Hematopoietic multipotent progenitor cell treated with erythropoietin and hydrocortisone succinate and interleukin-3 and kit ligand, for 15 days (in vitro differentiated cells): ENCODE measurements around the gene TEKT1.
"Not testable (repeated sequence)": the region's sequence is repeated elsewhere in the genome, so short reads cannot be mapped to it uniquely, and the experiment has no call there.

Source experiments
- DNase-seq: peaks from one replicate; pipeline ENCODE4 v3.0.0-alpha.2; 2015; ENCODE audit warnings: low spot score

Gene TEKT1

GRCh38 chr17:6815775-6816174, 15.8 kb downstream of the TEKT1 start:
- no peak for DNase-seq

- no peak for DNase-seq
These were observed 19.2 kb downstream of the TEKT1 start for GRCh38 chr17:6812295-6812694.

- DNase-seq, result no peak
These were observed 20.0 kb downstream of the TEKT1 start for GRCh38 chr17:6811510-6811909.

GRCh38 chr17:6800422-6801027, 31.0 kb downstream of the TEKT1 start:
- DNase-seq, result no peak

DNA sequence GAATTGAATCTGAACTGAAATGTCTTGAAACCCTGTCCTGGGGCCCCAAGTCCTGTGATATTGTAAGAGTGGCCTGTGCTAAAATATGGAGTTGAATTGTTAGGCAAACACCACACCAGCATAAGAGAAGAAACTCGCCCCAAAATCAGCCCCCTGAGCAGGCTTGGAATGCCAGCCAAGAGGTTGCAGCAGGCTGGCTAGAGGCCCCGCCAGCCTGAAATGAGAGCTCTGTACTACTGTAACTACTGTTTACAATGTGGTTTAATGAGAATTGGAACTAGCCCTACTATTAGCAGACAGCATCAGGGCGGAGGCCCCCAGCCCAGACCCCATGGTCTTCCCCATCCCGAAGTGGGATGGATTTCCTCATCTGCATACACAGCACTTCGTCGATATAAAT, 31.8 kb downstream of the TEKT1 start:
- DNase-seq, result no peak

GRCh38 chr17:6797718-6798351, 33.7 kb downstream of the TEKT1 start:
- DNase-seq, result no peak

- no peak for DNase-seq
These were observed 34.5 kb downstream of the TEKT1 start for GRCh38 chr17:6796887-6797490.

- DNase-seq, result no peak
These were observed 35.3 kb downstream of the TEKT1 start for GRCh38 chr17:6796017-6796886.

- no peak for DNase-seq
These were observed 37.6 kb downstream of the TEKT1 start for GRCh38 chr17:6793748-6794493.

DNA sequence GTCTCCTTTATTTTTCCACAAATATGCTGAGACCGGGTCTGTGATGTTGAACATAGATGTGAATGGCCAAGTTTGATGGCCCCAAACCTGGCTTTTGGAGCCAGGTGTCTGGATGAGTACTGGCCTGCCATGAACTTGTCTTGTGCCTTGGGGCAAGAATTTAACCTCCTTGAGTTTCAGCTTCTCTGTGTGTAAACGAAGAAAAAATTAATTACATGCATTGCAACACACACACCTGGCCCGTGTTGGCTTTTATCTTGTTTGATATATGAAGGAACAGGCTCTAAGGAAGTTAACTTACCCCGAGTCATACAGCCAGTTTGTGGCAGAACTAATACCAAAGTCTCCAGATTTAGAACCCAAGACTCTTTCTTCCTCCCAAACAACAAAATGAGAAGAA, 42.4 kb downstream of the TEKT1 start:
- DNase-seq, result no peak

DNA sequence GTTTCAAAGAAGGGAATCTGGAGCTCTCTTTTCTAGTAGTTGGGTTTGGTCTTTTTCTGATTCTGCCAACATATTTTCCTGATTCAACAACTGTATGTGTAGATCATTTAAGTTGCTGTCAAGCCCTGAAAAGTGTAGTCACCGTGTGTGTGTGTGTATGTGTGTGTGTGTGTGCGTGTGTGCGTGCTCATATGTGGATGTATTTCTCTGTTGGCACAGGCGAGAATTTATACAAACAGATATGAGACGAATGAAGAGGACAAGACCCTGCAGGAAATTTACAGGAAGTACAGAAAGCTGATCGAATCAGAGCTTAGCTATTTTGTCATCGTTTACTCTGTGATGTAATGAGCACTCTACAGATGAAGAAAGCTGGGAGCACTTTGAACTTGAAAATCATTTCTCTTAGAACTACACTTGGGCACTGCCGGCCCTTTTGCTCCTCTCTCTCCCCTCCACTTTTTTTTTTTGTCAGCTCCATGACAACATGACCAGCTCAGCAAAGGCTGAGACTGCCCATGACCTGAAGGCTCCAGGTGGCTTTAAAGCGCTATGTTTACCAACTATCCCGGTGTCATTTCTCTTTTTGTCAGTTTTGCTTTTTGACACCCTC, 44.3 kb downstream of the TEKT1 start:
- DNase-seq, result no peak

DNA sequence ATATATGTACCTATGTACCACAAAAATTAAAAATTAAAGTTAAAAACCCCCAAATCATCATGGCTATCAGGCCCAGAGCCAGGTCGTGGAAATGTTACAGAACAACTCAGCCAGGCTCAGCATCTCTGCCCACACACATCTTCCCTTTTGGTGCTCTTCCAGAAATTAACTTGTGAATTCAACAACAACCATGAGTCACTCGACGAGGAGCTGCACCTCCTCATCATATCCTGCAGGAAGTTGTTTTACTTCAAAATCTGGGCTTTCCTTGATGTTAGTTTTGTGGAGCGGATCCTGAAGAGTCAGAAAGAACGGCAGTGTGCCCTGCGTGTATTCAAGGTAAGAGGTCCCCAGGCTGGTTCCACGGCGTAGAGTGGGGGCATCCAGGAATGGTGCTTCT, 44.9 kb downstream of the TEKT1 start:
- no peak for DNase-seq

GRCh38 chr17:6782244-6782643, 49.3 kb downstream of the TEKT1 start:
- DNase-seq, result no peak

GRCh38 chr17:6780886-6781285, 50.6 kb downstream of the TEKT1 start:
- DNase-seq, result no peak

GRCh38 chr17:6780001-6780400, 51.5 kb downstream of the TEKT1 start:
- DNase-seq, result no peak

GRCh38 chr17:6779411-6779810, 52.1 kb downstream of the TEKT1 start:
- no peak for DNase-seq

DNA sequence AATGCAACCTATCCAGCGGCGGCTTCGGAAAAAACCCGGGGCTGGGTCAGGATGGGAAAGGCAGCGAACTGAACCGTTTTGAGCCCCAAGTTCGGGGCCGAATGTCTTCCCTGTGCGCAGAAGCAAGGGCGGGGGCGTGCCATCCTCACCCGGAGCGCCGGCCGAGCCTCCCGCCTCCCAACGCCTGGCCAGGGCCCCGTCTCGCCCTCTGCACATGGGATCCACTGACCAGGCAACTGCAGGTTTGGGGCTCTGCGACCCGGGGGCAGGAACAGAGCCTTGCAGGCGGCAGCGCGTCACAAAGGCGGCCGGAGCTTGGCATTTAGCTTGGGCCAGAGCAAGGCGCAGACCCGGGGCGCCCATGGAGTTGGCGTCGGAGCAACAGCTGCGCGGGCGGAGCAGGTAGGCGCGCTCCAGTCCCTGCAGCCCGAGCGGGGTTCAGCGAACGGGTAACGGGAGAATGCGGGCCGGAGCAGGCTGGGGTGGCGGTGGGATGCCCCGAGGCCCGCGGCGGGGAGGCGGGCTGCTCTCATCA, 55.6 kb downstream of the TEKT1 start, which contains the start of gene FBXO39:
FBXO39 (plus strand) TSS at position 345 of the 535 bp plus-strand sequence. CDS start 3,654 bp downstream, outside the sequence.
- no peak for DNase-seq

DNA sequence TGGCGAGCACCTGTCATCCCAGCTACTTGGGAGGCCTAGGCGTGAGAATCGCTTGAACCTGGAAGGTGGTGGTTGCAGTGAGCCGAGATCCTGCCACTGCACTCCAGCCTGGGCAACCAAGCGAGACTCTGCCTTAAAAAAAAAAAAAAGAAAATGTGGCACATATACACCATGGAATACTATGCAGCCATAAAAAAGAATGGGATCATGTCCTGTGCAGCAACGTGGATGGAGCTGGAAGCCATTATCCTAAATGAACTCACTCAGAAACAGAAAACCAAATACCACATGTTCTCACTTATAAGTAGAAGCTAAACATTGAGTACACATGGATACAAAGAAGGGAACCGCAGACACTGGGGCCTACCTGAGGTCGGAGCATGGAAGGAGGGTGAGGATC, 56.6 kb downstream of the TEKT1 start:
- not testable (repeated sequence) for DNase-seq

- no peak for DNase-seq
These were observed 59.5 kb downstream of the TEKT1 start for GRCh38 chr17:6772016-6772415.

DNA sequence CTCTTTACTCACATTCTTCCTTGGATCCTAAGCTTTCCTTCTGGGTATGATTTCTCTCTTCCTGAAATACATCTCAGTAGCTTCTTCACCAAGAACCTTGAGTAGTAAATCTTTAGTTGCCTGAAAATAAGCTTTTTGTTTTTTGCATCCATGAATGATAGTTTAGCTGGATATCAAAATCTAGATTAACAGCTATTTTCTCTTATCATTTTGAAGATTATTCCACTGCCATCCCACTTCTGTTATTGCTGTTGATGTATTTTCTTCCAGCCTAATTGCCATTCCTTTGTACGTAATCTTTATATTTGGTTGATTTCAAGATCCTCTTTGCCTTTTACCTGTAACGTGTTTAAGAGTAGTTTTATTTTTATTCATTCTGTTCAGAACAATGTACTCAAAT, 63.1 kb downstream of the TEKT1 start:
- no peak for DNase-seq

DNA sequence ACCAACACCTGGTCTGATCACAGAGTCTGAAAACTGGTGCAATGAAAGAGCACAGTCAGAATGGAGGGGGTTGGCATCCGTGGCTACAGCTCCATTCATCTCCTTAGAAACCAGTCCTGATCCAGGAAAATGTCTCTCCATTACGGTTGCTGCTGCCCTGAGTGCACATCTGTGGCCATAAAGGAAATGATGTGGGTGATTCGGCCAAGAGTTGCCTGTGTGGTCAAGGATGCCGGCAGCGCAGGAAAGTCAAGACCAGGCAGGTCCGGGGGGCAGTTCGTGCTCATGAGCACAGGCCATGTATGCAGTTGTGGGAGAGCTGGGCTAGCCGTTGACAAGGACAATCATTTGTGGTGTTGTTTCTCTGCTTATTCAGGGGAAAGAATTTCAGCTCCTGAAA, 69.8 kb downstream of the TEKT1 start:
- DNase-seq, result no peak
